ENCODE results near the gene RBM20.
A peak's percentile ranks its signal among the peaks of the same experiment; 100 is the strongest.
"Not testable (repeated sequence)": the region's sequence is repeated elsewhere in the genome, so short reads cannot be mapped to it uniquely, and the experiment has no call there.

The RBM20 gene

DNA sequence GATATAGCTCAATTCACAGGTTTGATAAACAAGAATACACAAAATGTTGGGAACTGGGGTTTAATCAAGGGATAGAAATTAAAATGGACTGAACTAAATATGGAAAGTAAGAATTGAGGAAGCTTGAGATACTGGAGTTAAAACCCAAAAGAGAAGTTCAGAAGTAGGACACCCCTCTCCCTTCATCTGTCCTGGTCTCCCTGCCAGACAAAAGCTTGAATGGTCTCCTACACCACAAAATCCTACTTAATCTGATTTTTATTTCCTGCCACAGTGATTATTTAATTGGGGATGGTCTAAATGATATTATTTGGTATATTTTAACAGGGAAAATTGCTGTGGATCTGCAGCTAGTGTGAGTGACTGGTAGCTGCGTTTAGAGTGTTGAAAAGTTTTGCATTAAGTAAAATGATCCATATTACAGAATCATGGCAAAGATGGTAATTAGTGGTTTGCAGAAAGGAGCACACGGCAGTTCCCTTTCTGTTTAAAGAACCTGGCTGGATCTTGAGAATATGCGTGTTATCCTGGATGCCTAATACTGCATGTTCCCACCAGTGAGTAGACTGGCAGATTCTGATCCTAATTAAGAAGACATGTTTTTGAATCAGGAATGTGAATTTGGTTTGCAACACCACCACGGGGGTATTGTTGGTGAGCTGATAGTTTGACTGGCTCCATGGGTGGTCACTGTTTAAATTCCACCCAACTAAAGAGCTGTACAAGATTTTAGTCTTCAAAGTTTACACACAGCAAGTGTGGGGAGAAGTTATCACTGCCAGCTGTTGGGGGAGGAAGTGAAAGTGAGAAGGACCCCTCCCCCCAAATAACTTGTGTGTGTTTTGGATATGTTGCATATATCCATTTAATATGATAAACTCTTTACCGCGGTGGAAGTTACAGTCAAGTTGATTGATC is 5.5 kb downstream of the RBM20 start:
- no peak for DNase-seq (ENCODE audit: low spot score)

GRCh38 chr10:110650265-110650668 is 6.1 kb downstream of the RBM20 start:
- DNase-seq (ENCODE audit: low spot score) = no peak

DNA sequence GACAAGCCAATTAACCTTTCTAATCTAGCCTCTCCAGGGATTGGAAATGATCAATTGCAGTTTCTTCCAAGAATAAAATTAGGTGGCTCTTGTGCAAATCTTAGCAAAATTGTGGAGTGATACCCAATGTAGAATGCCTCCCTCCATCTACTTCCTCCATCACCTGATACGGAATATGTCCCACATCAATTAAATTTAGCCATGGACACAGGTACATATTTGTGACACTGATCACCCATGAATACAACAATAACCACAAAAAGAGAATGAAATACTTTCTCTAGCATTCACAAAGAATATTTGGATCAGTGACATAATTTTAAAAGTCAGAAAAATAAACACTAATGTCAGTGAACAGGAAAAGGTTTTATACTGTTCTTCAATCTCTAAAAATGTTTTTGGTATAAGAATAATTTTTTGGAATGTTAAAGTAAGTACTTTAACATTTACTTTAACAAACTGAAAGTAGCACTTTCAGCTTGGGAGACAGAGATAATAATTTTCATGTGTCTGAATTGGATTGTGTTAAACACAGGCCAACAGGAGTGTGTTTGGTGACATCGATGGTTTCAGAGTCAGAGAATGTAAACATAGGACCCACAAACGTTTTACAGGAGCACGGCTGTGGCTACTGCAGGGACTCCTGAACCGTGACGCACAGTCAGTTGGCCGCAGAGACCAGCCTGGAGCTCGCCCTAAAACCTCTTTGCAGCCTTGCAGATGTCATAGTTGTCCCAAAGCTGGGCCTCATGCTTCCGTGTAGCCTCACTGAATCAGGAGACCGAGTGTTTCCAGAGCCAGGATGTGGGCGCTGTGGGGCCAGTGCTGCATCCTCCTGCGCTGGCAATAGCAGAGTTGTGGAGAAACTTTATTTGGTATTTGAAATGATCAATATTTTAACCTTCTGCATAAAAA is 7.2 kb downstream of the RBM20 start:
- no peak for DNase-seq (ENCODE audit: low spot score)

DNA sequence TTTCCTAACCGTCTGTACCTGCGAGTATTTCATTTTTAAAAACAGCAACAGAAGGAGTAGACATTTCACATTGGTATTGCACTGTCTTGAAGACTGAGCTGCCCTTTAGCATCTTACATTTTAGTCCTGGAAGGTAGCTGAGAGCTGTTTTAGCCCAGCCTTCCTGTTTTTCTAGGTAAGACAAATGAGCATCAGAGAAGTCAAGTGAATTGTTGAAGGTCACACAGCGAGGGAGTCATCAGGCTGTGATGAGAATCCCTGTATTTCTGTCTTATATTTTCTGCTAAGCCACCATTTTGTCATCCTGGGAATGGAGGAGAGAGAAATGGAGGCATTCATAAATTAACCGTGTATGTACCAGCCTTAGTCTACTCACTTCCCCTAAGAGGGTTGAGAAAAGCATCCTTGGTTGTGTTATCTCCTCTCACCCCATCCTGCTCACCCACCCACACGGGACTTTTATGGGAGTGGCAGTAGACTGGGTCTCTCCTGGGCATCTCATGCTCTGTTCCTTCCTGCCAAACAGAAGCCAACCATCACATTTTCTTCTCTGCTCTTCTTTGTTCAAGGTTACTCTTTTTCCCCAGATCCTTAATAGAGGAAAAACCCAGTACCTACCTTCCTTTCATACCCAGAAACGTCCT is 8.5 kb downstream of the RBM20 start:
- no peak for DNase-seq (ENCODE audit: low spot score)

DNA sequence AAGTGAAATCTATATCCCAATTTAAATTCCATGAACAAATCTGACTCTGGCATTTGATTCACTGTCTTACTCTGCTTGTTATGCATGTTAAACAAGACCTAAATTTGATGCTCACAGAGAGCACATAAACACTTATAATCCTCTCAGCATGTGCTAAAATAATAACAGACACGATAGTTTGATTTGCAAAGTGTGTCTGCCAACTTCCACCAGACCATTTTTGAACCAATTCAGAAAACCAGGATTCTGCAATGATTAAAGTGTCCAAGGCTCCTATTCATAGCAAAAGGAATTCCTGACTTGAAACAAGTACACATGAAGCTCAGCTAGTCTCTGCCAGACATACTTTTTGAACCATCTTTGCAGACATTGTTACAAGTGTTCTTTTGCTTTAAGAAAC is 11.2 kb downstream of the RBM20 start:
- DNase-seq (ENCODE audit: low spot score) = no peak

DNA sequence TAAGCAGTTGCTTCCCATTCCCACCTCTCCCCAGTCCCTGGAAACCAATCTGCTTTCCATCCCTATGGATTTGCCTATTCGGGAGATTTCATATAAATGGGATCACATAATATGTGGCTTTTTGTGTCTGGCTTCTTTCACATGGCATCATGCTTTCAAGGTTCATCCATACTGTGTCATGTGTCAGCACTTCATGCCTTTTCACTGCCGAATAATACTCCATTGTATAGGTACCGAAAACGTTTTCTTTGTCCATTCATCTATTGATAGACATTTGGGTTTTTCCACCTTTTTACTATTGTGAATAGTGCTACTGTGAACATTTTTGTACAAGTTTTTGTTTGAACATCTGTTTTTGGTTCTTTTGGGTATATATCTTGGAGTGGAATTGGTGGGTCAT is 12.5 kb downstream of the RBM20 start:
- DNase-seq (ENCODE audit: low spot score) = no peak

- no peak for DNase-seq (ENCODE audit: low spot score)
Observed at GRCh38 chr10:110657973-110658691, 14.0 kb downstream of the RBM20 start.

DNA sequence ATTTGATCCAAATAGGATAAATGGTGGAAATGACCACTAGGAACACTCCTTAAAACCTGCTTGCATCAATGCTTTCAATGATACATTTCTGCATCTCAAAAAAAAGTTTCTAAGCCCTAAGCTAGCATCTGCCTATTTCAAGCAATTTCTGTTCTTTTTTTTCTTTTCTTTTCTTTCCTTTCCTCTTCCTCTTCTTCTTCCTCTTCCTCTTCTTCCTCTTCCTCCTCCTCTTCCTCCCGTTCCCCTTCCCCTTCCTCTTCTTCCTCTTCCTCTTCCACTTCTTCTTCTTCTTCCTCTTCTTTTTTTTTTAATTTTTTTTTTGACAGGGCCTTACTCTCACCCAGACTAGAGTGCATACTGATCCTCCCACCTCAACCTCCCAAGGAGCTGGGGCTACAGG is 15.4 kb downstream of the RBM20 start:
- DNase-seq (ENCODE audit: low spot score) = no peak

GRCh38 chr10:110660289-110660688 is 16.2 kb downstream of the RBM20 start:
- not testable (repeated sequence) for DNase-seq (ENCODE audit: low spot score)

- no peak for DNase-seq (ENCODE audit: low spot score)
Observed at GRCh38 chr10:110661292-110661691, 17.2 kb downstream of the RBM20 start.

GRCh38 chr10:110664483-110665420 is 20.6 kb downstream of the RBM20 start:
- DNase-seq (ENCODE audit: low spot score) = no peak

- not testable (repeated sequence) for DNase-seq (ENCODE audit: low spot score)
Observed at GRCh38 chr10:110666259-110666658, 22.1 kb downstream of the RBM20 start.

- no peak for DNase-seq (ENCODE audit: low spot score)
Observed at GRCh38 chr10:110666673-110667072, 22.5 kb downstream of the RBM20 start.

- DNase-seq (ENCODE audit: low spot score) = no peak
Observed at GRCh38 chr10:110667620-110668343, 23.6 kb downstream of the RBM20 start.

GRCh38 chr10:110668443-110668842 is 24.3 kb downstream of the RBM20 start:
- DNase-seq (ENCODE audit: low spot score) = no peak

DNA sequence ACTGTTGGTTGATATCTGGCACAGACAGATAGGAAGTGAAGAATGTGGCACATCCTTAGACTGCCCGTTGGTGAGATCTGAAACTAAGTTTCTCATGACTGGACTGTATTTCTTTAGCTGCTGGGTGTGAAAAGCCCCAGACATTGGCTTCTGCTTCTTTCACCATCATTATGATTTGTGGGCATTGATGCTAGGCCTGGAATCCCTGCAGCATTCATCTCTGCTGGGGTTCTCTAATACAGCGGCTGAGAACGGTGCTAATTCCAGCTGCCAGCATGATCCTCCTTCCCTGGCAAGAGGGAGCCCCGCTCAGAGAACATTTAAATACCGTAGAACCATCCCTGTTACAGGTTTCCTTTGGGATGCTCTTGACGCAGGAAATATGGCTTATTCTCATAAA is 26.2 kb downstream of the RBM20 start:
- no peak for DNase-seq (ENCODE audit: low spot score)

DNA sequence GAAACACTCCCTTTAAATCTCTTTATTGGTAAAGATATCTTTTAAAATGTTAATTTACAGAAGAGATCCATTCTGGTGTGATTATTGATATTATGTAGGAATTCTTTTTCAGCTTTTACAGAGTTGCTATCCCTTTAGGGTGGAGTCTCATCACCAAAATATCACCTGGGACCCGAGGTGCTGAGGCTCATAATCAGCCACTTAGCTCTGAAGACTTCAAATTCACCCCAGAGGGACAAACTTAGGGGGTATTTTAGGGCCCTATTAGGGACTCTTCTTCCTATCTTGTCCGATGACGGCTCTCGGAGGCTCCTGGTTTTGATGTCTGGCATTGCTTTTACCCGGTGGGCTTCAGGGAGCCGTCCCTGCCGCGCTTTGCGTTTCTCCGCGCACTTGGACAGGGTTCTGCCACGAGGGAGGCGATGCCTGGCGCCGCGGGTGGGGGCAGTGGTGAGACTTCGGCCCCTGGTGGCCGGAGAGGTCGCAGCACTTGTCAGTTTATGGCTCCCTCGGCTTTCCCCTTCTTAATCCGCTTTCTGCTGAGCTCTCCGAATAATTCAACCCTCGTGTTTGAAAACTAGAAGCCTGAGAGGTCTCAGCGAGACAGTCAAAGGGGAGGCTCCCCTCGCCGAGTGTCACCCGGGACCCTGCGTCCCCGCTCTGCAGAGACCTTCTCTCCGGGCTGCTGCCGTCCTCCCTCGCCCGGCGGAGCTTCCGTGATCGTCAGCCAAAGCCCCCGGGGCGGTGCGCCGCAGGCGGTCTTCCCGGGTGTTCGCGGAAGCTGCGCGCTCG is 27.8 kb downstream of the RBM20 start:
- peak; percentile 63 for DNase-seq (ENCODE audit: low spot score)

DNA sequence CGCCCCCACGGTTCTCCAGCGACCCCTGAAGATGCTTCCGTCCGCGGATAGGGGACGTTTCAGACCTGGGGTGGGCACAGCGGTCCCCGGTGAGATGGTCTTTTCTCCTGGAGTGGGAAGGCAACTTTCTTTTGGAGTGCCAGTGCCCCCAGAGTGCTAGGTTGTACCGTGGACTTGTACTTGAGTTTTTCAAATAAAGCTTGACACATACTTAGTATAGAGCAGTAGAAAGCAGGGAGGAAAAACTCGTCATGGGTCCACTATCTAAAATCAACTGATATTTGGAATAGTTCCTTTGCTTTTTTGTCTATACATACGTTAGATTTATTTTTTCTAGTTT is 28.4 kb downstream of the RBM20 start:
- no peak for DNase-seq (ENCODE audit: low spot score)

DNA sequence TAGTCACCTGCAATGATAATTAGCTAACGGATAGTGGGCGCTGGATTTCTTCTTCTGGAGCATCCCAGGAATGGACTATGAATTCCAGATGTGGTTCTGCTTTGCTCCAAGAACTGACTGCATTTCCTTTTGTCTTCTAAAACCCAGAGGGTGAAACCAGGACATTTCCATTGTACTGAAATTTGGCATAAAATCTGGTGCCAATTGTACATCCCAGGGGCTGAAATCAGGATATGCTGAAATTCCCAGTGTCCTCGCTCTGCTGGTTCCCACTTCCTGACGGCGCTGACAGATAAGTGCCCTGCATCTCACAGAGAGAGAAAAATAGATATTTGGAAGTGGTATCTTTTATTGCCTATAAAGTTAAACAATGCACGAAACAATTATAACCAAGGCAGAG is 31.9 kb downstream of the RBM20 start:
- DNase-seq (ENCODE audit: low spot score) = no peak

All from hematopoietic multipotent progenitor cell treated with erythropoietin and hydrocortisone succinate and interleukin-3 and kit ligand, for 15 days (in vitro differentiated cells).